Cerebellar nuclear complex (tissue), 1 donor: ENCODE results near the gene ENO1.

Experiments used
- DNase-seq, 2 experiments: peaks; one replicate each; lab custom pipeline; 2025; lab: John Stamatoyannopoulos, UW

The ENO1 gene

GRCh38 chr1:8870616-8871538, 7.6 kb downstream of the ENO1 start:
- no peak for DNase-seq

DNA sequence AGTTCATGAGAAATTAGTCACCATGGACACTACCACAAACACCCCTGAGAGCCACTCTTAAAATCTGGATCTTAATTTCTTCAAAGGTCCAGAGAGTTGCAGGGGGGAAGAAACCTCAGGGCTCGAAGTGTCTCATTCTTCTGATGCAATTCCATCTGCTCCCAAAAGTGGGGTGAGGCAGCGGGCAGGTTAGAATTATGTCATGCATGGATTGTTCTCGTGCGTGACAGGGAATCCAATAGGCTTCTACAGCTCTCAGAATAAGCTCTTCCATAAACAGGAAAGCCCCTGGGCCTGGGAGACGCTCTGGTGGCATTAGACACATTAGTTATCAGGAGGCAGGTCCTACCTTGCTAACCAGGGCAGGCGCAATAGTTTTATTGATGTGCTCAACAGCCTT, 8.4 kb downstream of the ENO1 start:
- no peak for DNase-seq

DNA sequence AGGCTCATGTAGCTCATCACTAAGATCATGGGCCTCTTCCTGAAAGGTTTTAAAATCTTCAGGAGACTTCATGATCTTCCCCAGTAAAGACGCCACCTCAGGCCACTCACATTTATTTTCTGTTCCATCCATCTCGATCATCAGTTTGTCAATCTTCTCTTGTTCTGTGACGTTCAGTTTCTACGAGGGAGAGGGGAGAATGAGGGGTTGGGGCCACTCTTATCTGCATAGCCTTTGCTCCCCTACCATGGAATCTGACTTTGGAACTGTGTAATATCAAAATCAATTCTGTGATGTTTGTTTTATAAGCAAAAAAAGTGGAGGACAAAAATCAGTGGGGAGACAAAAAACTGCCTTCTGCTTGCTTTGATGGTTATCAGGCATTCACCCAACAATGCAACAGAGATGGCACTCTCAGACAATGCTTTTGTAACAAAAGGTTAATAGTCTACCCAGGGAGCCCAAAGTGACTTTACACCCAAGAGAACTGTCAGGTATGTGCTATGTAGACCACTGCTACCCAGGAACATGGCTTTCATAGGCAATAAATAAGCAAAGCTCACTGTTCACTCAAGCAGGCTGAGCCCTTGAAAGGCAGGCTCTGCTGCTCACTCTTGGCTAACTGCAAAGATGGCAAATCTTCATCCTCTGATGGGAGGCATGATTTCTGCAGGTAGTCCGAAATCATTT, 10.5 kb downstream of the ENO1 start:
- DNase-seq: no peak

- no peak for DNase-seq
Observed at GRCh38 chr1:8866792-8867415, 11.6 kb downstream of the ENO1 start.

GRCh38 chr1:8866173-8866791, 12.2 kb downstream of the ENO1 start:
- no peak for DNase-seq

DNA sequence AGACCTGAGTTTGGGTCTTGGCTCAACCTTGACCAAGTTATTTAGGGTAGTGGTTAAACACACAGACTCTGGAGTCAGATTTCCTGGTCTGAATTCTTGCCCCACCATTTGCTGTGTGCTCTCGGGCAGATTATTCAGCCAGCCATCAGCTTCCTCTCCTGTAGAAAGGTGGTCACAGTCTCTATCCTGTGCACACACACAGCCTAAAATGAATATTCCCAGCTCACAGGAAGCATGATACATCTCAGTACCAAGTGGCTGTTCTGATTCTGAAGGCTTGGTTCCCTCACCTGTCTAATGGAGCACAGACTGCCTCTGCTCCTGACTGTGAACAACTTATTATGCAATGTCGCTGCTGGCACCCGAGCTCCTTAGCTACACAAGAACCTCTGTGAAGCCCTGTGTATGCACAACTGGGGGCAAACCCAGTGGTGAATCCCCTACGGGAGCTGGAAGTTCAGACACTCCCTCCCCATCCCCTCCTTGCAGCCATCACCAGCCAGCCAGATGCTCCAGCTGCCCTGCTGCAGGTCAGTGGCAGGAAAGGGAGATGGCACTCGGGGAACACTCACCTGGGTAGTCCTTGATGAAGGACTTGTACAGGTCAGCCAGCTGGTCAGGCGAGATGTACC, 13.7 kb downstream of the ENO1 start:
- DNase-seq: no peak

DNA sequence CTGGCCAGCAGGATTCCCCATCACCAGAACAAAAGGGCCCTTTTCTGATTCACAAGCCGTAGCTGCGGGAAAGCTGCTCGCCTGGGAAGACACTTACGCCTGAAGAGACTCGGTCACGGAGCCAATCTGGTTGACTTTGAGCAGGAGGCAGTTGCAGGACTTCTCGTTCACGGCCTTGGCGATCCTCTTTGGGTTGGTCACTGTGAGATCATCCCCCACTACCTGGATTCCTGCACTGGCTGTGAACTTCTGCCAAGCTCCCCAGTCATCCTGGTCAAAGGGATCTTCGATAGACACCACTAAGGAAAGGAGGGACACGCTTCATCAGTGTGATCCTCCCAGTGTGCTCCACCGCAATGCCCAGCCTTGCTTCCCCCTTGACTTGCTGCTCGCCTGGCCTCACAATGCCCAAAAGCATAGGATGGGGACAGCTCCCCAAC, 14.7 kb downstream of the ENO1 start:
- no peak for DNase-seq

- DNase-seq: no peak
Observed at GRCh38 chr1:8863138-8863537, 15.3 kb downstream of the ENO1 start.

- no peak for DNase-seq
Observed at GRCh38 chr1:8862528-8862927, 16.0 kb downstream of the ENO1 start.

GRCh38 chr1:8860738-8861516, 17.6 kb downstream of the ENO1 start:
- DNase-seq: no peak

DNA sequence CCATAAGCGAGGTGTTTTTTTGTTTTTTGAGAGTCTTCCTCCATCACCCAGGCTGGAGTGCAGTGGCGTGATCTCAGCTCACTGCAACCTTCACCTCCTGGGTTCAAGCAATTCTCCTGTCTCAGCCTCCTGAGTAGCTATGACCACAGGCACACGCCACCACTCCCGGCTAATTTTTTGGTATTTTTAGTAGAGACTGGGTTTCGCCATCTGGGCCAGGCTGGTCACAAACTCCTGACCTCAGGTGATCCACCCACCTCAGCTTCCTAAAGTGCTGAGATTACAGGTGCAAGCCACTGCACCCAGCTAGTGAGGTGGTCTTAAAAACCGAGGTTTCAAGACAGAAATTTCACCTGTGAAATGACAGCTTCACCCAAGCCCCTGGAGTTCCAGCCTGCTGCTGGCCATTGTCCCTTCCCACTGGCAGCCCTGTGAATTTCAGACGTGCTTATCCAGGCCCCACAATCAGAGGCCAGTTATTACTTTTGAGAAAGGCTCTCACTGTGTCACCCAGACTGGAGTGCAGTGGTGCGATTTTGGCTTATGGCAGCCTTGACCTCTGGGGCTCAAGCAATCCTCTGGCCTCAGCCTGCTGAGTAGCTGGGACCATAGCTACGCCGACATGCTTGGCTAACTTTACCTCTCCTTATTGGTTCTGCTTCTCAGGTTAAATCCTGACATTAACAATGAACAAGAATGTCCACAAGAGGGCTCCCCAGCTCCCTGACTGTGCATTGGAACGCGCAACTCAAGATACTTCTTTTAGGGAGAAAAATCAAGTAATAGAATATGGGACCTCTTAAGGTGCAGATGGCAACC, 19.4 kb downstream of the ENO1 start:
- no peak for DNase-seq

- DNase-seq: no peak
Observed at GRCh38 chr1:8858112-8858668, 20.3 kb downstream of the ENO1 start.

DNA sequence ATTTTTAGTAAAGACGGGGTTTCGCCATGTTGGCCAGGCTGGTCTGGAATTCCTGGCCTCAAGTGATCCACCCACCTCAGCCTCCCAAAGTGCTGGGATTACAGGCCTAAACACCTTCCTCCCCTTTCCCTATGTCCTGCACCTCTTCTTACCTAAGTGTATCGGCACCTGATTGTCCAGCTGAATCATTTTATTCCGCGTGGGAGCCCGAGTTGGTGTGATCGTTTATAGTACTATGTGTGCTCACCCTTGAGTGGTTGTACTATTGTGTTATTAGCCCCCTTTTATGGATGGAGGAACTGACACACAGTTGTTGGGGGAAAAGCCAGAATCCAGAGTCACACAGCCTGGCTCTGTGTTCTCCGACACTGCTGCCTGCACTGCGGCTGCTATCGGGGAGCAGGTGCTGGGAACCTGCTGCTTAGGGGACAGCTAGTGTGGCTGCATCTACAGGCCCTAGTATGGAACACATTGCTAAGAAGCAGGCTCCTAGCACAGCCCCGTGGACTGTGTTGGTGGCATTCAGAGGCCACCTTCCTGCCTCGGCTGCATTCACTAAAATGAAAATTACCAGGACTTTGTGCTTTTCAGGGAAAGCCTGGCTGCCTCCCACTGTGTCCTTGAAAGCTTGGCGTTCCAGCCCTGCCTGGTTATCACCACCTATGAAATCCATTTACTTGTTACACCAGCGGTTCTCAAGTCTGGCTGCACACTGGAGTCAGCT, 21.6 kb downstream of the ENO1 start:
- no peak for DNase-seq

DNA sequence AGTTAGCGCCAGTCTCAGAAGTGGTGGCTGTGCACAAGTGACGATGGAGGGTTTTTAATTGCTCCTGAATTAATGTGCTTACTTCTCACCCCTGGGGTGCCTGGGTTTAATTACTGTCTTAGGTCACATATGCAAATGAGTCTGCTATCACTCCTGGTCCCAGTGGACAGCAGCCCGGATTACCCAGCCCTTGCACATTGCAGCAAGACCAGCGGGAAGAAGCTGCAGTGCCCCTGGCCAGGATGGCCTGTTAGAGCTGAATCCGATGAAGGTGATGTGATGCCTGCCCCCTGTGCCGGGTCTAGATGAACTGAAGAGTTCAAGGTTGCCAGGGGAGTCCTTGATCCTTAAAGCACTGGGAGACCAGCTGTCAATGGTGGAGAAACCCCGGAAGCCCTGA, 24.2 kb downstream of the ENO1 start:
- no peak for DNase-seq

GRCh38 chr1:8851060-8851459, 27.4 kb downstream of the ENO1 start:
- no peak for DNase-seq

DNA sequence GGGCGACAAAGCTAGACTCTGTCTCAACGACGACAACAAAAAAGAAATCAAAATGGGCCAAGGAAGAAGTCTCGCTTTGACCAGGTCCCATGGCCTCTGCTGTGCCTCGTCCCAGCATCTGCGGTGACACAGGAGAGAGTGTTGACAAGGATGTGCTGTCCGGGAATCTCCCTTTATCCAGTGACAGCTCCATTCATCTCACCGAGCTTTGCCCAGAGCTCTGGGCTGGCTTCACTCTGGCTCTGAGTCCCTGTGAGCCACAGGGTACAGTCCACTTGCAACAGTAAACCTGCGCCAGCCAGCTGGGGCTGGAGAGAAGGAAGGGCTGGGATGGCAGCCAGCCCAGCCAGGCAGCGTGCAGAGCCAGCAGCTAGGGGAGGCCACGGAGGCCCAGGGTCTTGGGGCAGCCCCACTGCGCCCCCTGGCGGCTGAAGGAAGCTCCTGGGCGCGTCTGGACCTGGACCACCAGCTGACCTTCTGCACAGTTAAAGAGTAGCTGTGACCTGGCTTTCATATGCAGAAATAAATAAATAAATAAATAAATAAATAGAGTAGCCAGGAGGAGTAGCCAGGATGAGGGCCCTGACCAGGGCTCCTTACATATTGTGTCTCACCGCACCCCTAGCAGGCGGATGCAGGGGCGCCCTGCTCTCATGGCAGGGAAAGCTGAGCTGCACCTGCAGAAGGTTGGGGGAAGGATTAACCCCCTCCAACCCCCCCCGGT, 29.7 kb downstream of the ENO1 start:
- DNase-seq: peak in 1 of 2 experiments; percentile 72

DNA sequence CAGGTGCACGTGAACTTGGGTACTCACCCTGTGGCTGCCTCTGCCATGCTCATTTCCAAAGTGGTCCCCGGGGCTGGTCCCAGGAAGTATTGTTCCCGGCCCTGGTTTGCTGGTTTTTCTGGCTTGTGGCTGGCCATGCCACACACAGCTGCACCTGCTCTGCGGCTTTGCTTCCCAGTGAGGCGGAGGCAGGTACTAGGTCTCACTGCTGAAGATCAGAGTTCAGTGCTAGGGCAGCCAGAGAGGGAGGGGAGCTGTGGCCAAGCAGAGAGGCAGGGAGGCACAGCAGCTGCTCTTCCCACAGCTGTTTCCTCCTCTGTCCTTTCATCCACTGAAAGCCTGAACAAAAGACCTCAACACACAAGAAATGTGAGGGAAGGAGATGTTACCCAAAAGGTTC, 30.5 kb downstream of the ENO1 start:
- DNase-seq: no peak

GRCh38 chr1:8846263-8846662, 32.2 kb downstream of the ENO1 start:
- no peak for DNase-seq
